ENCODE data around the gene SEL1L3.
"Not testable (repeated sequence)": the region's sequence is repeated elsewhere in the genome, so short reads cannot be mapped to it uniquely, and the experiment has no call there.

Gene SEL1L3

GRCh38 chr4:25862411-25863346 is at the start of gene SEL1L3:
Gene SEL1L3 (minus strand): TSS chr4:25862988. CDS start chr4:25862836, 152 bp downstream.
- DNase-seq: no peak

- no peak for DNase-seq
Measured at GRCh38 chr4:25911356-25911755, 48.6 kb upstream of the SEL1L3 start.

GRCh38 chr4:25908491-25908901 is 45.7 kb upstream of the SEL1L3 start:
- no peak for DNase-seq

DNA sequence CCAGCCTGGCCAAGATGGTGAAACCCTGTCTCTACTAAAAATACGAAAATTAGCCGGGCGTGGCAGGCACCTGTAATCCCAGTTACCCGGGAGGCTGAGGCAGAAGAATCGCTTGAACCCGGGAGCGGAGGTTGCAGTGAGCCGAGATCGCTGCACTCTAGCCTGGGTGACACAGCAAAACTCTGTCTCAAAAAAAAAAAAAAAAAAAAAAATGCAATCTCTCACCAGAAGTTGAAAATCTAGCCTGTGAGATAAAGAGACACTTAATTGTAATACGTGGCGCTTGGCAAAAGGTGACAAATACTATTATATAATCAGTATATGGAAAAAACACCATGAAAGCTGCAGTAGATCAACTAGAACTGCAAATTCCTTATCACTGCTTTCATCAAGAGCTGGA is 43.3 kb upstream of the SEL1L3 start:
- DNase-seq: not testable (repeated sequence)

DNA sequence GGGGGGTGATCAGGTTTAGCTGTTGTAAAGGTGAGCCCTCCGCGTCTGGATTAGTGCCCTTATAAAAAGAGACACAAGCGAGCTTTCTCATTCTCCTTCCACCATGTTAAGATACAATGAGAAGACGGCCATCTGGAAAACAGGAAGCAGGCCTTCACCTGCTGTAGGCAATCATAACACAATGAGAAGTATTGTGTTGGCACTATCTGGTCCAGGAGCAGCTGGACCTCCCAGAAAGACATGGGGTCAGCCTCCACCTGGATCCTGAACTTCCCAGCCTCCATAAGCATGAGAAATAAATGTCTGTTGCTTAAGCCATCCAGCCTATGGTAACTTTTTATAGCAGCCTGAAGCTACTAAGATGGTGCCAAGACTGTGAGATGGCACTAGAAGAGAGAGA is 42.6 kb upstream of the SEL1L3 start:
- no peak for DNase-seq

GRCh38 chr4:25904748-25905082 is 41.9 kb upstream of the SEL1L3 start:
- no peak for DNase-seq

DNA sequence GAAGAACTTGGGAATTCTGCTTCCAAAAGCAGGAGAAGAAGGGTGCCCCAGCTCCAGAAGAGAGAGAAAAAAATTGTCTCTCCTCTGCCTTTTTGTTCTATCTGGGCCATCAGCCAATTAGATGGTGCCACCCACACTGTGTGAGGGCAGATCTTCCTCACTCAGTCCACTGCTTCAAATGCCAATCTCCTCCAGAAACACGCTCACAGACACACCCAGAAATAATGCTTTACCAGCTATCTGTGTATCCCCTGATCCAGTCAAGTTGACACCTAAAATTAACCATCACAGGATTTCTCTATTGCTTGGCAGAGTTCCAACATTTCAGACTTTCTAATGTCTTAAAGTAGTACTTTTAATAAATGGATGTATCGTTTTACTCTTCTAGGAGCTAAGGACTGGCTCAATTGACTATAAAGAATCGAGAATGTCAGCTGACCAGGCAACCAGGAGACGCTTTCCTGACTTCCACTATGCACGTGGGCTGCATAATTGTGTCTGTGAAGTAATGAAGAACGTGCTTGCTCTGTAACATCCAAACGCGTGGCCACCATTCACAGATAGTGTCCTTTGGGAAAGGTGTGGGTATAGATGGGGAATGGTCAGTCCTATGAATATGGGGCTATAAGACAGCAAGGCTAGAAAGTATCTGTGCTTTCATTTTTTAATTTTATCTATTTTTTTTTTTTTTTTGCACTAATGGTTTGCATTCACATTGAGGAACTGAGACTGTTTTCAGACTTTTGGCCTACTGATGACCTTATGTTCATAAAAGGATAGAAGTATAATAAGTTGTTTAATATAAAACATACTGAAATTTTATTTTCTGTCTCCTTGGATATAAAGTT is 41.3 kb upstream of the SEL1L3 start:
- DNase-seq: no peak

DNA sequence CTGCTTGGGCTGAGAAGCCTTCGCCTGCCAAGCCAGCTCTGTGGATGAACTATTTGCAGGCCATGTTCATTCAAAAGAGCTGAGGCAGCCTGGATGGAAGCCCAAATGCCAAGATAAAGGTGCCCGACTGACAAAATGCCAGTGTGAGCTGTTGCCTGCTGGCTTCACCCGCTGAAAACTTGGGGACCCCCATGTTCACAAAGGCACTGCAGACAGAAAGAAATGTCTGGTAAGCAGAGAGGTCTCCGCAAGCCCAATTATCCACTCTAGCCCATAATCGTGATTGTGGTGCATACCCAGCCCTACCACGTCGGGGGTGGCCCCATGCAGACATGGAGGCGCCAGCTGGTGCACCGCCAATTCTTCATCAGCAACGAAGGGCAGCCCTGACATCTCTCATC is 38.2 kb upstream of the SEL1L3 start:
- DNase-seq: no peak

DNA sequence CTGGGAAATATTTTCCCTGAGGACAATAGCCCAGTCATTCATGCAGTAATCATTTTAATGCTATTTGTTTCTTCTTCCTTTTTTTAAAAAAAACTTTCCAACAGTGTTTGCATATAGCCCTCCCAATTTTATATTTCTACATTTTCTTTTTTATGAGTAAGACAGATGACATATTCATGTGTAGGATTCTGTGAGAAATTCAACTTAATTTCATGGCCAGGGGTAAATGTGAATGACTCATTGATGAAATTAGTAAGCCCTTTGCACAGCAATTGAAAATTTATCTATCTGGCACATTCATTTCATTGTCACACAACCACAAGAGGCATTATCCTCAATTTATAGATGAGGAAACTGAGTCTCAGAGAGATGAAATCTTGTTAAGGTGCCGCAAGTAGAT is 37.5 kb upstream of the SEL1L3 start:
- no peak for DNase-seq

- DNase-seq: no peak
Measured at GRCh38 chr4:25896776-25897539, 34.2 kb upstream of the SEL1L3 start.

GRCh38 chr4:25892796-25893195 is 30.0 kb upstream of the SEL1L3 start:
- DNase-seq: no peak

GRCh38 chr4:25890571-25891485 is 28.0 kb upstream of the SEL1L3 start:
- no peak for DNase-seq

DNA sequence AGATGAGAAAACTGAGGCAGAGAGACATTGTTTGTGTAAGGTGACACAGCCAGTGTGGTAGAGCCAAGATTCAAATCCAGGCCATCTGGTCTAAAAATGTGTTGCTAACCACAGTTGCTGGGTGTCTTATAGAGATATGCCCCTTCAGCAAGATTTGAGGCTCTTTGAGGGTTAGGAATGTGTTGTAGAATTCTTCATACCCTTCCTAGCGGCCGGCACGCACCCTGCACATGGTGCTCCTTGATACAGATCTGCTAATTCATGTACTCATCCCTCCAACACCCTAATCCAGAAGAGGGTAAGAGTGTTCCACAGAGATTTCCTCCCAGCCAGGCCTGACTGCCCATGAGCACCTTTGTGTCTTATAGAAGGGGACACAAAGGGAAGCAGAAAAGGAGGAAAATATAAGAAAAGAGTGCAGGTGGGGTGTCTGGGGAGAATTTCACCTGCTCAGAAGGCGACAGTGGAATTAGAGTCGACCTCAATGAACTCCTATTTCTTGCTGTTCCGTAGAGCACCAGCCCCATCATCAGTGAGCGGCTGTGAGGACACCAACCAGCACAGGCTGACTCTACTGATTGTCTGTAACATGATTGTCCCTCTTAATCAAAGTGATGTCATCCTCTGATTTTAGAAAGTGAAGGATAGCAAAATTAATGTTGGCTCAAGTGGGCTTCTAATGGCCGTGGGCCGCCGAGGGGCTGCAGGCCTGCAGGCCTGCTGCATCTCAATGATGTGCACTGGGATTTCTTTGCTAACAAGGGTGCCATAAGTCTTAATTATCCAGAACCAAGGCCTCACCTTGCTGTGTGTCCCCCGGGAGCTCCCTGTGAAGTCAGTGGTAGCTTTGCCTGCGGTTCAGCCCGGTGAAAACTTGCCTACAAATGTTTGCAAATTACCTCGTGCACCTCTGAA is 27.1 kb upstream of the SEL1L3 start:
- DNase-seq: no peak

DNA sequence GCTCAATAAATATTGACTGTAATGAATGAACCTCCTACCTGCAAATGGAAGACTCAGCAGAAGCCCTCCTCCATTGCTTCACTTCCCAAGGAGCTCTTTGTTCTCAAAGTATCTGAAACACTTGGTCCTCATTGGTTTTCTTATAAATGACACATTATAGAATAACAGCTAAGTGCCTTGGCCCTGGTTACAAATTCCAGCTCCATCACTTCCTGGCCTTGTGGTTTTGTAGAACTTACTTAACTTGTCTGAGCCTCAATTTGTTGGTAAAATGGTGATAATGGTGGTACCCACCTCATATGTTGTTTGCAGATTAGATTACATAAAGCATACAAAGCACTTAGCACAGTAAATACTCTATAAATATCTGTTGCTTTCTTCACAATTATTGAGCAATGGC is 26.0 kb upstream of the SEL1L3 start:
- no peak for DNase-seq

GRCh38 chr4:25884031-25884782 is 21.4 kb upstream of the SEL1L3 start:
- no peak for DNase-seq

GRCh38 chr4:25883565-25883964 is 20.8 kb upstream of the SEL1L3 start:
- DNase-seq: no peak

GRCh38 chr4:25882226-25882625 is 19.4 kb upstream of the SEL1L3 start:
- no peak for DNase-seq

- no peak for DNase-seq
Measured at GRCh38 chr4:25881193-25881592, 18.4 kb upstream of the SEL1L3 start.

GRCh38 chr4:25879991-25880651 is 17.3 kb upstream of the SEL1L3 start:
- DNase-seq: no peak

GRCh38 chr4:25879587-25879986 is 16.8 kb upstream of the SEL1L3 start:
- DNase-seq: no peak

Measured in AML-193 (cell line).